ENCODE measurements around the gene ALDH1A2. TPM values are rescaled to one million over a fixed set of nuclear protein-coding genes. Genes with fewer than 3 reads are reported as not detected.

ALDH1A2 gene
- total RNA-seq, 4 donors from 2014 or later = 8.0 to 24.3 (median 13.9) TPM

DNA sequence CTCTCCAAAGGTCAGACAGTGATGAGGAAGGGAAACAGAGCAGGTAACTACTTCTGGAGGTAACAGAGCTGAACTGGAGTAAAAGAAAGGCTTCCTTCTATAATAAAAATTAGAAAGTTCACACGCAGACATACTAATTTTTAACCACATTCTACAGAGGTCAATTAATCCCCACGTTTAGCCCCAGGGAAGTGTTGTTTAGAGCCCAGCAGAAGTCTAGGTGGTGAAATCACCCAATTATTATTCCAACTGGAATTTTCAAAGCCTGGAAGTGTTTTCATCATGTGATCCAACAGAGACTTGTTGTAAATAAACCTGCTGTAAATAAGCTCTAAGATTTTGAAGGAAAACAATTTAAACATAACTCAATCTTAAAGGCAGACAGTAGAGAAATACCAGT, 6.8 kb downstream of the ALDH1A2 start:
- WGBS, 2 donors = 25 to 36% methylated on average over 2 of the region's 2 CpGs
- DNase-seq (ENCODE audit: low spot score in 2 of 2) = no peak
- Histone ChIP-seq H3K27ac (no peak overlapping the region), H3K4me1 (no peaks in the 10 kb centered on the region), H3K4me3 (no peak overlapping the region), H3K27me3 (peaks cover 0 to 63% of the 10 kb centered on the region in 2 donors), H3K36me3 (no peaks in the 10 kb centered on the region), H3K9me3 (no peaks in the 10 kb centered on the region)
- TF ChIP-seq EP300 (IDR thresholded peaks at IDR 0.05) (no peak), POLR2A (IDR thresholded peaks at IDR 0.05) (no peak)
- TF ChIP-seq, protein P1, sequence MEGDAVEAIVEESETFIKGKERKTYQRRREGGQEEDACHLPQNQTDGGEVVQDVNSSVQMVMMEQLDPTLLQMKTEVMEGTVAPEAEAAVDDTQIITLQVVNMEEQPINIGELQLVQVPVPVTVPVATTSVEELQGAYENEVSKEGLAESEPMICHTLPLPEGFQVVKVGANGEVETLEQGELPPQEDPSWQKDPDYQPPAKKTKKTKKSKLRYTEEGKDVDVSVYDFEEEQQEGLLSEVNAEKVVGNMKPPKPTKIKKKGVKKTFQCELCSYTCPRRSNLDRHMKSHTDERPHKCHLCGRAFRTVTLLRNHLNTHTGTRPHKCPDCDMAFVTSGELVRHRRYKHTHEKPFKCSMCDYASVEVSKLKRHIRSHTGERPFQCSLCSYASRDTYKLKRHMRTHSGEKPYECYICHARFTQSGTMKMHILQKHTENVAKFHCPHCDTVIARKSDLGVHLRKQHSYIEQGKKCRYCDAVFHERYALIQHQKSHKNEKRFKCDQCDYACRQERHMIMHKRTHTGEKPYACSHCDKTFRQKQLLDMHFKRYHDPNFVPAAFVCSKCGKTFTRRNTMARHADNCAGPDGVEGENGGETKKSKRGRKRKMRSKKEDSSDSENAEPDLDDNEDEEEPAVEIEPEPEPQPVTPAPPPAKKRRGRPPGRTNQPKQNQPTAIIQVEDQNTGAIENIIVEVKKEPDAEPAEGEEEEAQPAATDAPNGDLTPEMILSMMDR (IDR thresholded peaks at IDR 0.05) = no peak

DNA sequence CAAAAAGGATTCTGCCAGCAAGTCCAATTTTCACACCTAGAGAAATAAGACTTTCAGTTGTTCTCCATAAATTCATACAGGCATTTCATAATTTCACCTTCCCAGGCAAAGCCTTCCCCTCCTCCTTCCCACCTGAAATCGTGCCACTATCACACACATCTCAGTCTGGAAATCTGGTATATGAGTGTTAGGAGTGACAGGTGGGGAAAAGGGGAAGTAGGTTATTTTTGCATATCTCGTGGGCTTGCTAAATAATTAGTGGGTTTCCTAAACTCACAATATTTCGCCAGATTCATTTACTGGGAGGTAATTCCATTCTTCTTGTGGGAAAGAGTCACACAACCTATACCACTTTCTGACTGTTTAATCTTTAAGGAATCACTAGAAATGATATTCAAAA, 7.4 kb downstream of the ALDH1A2 start:
- DNase-seq (ENCODE audit: low spot score in 2 of 2) = no peak
- H3K9me3 ChIP-seq = no peaks in the 10 kb centered on the region
- H3K4me1 ChIP-seq = no peaks in the 10 kb centered on the region
- H3K27ac ChIP-seq = no peak overlapping the region
- 66% methylated on average over 3 of the region's 3 CpGs for WGBS, 2 donors
- no peaks in the 10 kb centered on the region for H3K36me3 ChIP-seq
- peaks cover 0 to 57% of the 10 kb centered on the region in 2 donors for H3K27me3 ChIP-seq
- H3K4me3 ChIP-seq = no peak overlapping the region
- TF ChIP-seq, protein P1 (IDR thresholded peaks at IDR 0.05) = no peak
- TF ChIP-seq EP300 (IDR thresholded peaks at IDR 0.05) (no peak), POLR2A (IDR thresholded peaks at IDR 0.05) (no peak)

DNA sequence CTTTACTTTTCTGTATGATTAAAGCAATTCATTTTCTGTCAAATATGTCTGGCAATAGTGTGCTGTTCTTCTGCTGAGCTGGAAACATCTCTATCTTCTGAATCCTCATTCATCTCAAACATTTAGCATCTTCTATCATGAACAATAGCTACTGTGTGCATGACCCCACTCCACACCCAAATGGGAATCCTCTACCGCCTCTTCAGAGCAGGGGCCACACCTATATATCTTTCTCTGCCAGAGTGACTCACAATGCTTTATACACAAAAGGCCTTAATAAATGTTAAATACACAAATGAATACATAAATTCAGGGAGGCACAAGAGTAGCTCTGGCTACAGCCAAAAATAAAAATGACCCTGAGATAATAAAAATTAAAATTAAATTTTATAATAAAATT, 8.0 kb downstream of the ALDH1A2 start:
- TF ChIP-seq, protein P1 (IDR thresholded peaks at IDR 0.05) = no peak
- TF ChIP-seq EP300 (IDR thresholded peaks at IDR 0.05) (no peak), POLR2A (IDR thresholded peaks at IDR 0.05) (no peak)
- WGBS, 2 donors = 31 to 38% methylated on average over 1 of the region's 1 CpG
- H3K4me3 ChIP-seq = no peak overlapping the region
- no peaks in the 10 kb centered on the region for H3K4me1 ChIP-seq
- H3K36me3 ChIP-seq = no peaks in the 10 kb centered on the region
- no peak overlapping the region for H3K27ac ChIP-seq
- no peaks in the 10 kb centered on the region for H3K9me3 ChIP-seq
- no peak for DNase-seq (ENCODE audit: low spot score in 2 of 2)
- peaks cover 0 to 51% of the 10 kb centered on the region in 2 donors for H3K27me3 ChIP-seq

DNA sequence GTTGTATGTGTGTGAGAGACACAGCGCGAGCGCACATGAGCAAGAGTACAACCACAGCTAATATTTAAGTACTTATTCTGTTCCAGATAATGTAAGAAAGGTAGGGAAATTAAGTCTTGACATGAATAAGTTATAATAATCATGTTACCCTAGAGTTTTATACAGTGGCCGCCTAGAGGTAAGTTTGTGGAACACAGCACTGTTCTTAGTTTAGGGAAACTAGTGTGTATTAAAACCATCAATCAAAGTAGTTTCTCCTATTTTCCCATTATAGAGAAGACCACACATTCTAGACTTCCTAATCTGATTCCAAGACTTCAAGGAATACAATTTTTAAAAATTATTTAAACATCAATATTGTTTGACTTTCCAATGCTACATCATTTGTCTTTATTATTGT, 9.5 kb downstream of the ALDH1A2 start:
- Histone ChIP-seq H3K4me1 (no peaks in the 10 kb centered on the region), H3K9me3 (no peaks in the 10 kb centered on the region), H3K27me3 (peaks cover 0 to 39% of the 10 kb centered on the region in 2 donors), H3K4me3 (no peak overlapping the region), H3K36me3 (no peaks in the 10 kb centered on the region), H3K27ac (no peak overlapping the region)
- 87 to 91% methylated on average over 4 of the region's 4 CpGs for WGBS, 2 donors
- TF ChIP-seq EP300 (IDR thresholded peaks at IDR 0.05) (no peak), POLR2A (IDR thresholded peaks at IDR 0.05) (no peak)
- TF ChIP-seq, protein P1 (IDR thresholded peaks at IDR 0.05) = no peak
- DNase-seq (ENCODE audit: low spot score in 2 of 2) = no peak

DNA sequence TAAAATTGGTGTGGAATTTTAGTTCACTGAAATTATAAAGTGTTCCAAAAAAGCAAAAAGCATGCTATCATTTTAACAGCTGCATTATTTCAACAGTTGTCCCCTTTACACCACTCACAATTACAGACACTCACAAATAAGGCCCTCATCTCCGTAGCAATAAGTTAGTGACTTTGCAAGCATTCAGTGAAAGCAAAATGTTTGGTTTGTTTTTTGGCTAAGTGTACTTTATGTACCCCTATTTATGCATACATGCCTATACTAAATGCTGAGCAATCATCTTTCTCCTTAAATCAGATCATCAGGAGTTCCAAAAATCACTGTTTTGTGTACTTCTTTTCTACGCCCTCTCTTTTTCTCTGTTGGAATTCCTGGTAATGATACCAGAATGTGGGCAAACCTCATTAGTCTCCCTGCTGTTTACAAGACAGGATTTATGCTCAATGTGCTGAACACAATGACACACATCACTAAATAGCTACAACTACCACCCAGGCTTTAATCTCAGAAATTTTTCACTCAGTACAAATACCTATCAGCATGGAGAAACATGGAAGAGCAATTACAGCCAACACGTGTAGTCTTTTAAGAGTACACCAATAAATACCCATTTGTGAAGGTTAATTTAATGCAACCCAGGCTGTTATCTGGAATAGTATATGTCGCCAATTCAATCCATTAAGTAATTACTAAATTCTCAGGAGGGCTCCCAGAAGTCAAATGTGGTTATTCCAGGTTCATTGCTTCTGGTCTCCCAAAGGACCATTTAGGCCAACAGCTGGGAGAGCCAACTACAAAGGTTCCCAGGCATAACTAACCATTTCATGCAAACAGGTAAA, 12.0 kb downstream of the ALDH1A2 start:
- TF ChIP-seq EP300 (IDR thresholded peaks at IDR 0.05) = no peak
- no peak for TF ChIP-seq POLR2A (IDR thresholded peaks at IDR 0.05)
- TF ChIP-seq, protein P1 (IDR thresholded peaks at IDR 0.05) = no peak
- DNase-seq (ENCODE audit: low spot score in 2 of 2) = no peak

More for the DNA sequence above, 12.0 kb downstream of the ALDH1A2 start:
- Histone ChIP-seq H3K27ac (no peak overlapping the region), H3K36me3 (no peaks in the 10 kb centered on the region), H3K4me3 (no peak overlapping the region), H3K9me3 (no peaks in the 10 kb centered on the region), H3K4me1 (no peaks in the 10 kb centered on the region), H3K27me3 (peaks cover 0 to 26% of the 10 kb centered on the region in 2 donors)
- 71 to 73% methylated on average over 4 of the region's 4 CpGs for WGBS, 2 donors

Data from tibial nerve (tissue), 4 donors.